Neural progenitor cell (in vitro differentiated cells): ENCODE data around the gene PPP1R9B. TPM values are rescaled to one million over a fixed set of nuclear protein-coding genes. Genes with fewer than 3 reads are reported as not detected.

Experiments used
- DNase-seq: peaks from one replicate; pipeline ENCODE4 v3.0.0-alpha.2; 2016; ENCODE audit warnings: low spot score
- H2AFZ ChIP-seq: fragments of 200-600 bp; sonication (generic); replicated peaks from 2 replicates; pipeline ENCODE4 v1.6.1; 2016; ENCODE audit warnings: antibody characterized with exemption
- H3F3A ChIP-seq: fragments of 200-600 bp; sonication (generic); 2 replicates; pipeline ENCODE4 v1.6.1; 2016; ENCODE audit warnings: antibody characterized with exemption, low read depth
- H3K27ac ChIP-seq: fragments of 200-600 bp; sonication (generic); 2 replicates; pipeline ENCODE4 v1.5.1; 2016; ENCODE audit warnings: mild to moderate bottlenecking
- H3K27me3 ChIP-seq: fragments of 200-600 bp; sonication (generic); 2 replicates; pipeline ENCODE4 v1.6.1; 2016; ENCODE audit warnings: mild to moderate bottlenecking, moderate library complexity
- H3K36me3 ChIP-seq: fragments of 200-600 bp; sonication (generic); 2 replicates; pipeline ENCODE4 v1.5.1; 2016
- H3K4me1 ChIP-seq: fragments of 200-600 bp; sonication (generic); 2 replicates; pipeline ENCODE4 v1.6.1; 2016; ENCODE audit warnings: mixed run types
- H3K4me2 ChIP-seq: fragments of 200-600 bp; sonication (generic); 2 replicates; pipeline ENCODE4 v1.6.1; 2016
- H3K4me3 ChIP-seq: fragments of 200-600 bp; sonication (generic); 2 replicates; pipeline ENCODE4 v1.5.1; 2016
- H3K79me2 ChIP-seq: fragments of 200-600 bp; sonication (generic); 2 replicates; pipeline ENCODE4 v1.6.1; 2016; ENCODE audit warnings: low read depth
- H3K9ac ChIP-seq: fragments of 200-600 bp; sonication (generic); 2 replicates; pipeline ENCODE4 v1.6.1; 2016
- H3K9me3 ChIP-seq: fragments of 200-600 bp; sonication (generic); 2 replicates; pipeline ENCODE4 v1.5.1; 2016; ENCODE audit warnings: low read depth
- H4K20me1 ChIP-seq: fragments of 200-600 bp; sonication (generic); 2 replicates; pipeline ENCODE4 v1.6.1; 2016; ENCODE audit warnings: low read depth
- H3K27ac Mint-ChIP-seq: 3 replicates; pipeline ENCODE4 v1.8.0; 2021; ENCODE audit warnings: mixed read lengths
- H3K27me3 Mint-ChIP-seq: 2 replicates; pipeline ENCODE4 v1.8.0; 2022; ENCODE audit warnings: low read depth, mild to moderate bottlenecking, inconsistent platforms, moderate library complexity, mixed read lengths; ENCODE audit not compliant: insufficient read depth
- H3K36me3 Mint-ChIP-seq: 3 replicates; pipeline ENCODE4 v1.8.0; 2021; ENCODE audit warnings: mixed read lengths
- H3K4me1 Mint-ChIP-seq: 3 replicates; pipeline ENCODE4 v1.8.0; 2021; ENCODE audit warnings: mixed read lengths
- H3K4me3 Mint-ChIP-seq: 3 replicates; pipeline ENCODE4 v1.8.0; 2021; ENCODE audit warnings: mild to moderate bottlenecking, moderate library complexity, mixed read lengths
- H3K9me3 Mint-ChIP-seq: 3 replicates; pipeline ENCODE4 v1.8.0; 2020; ENCODE audit warnings: mixed read lengths
- EZH2 ChIP-seq: fragments of 200-600 bp; sonication (generic); IDR thresholded peaks from 2 replicates; pipeline ENCODE4 v1.6.1; 2017; ENCODE audit warnings: antibody characterized with exemption, mild to moderate bottlenecking, moderate library complexity
- total RNA-seq: library from RNA; depleted of rRNA; stranded (reverse); fragments of >200 nt; gene quantifications from 2 replicates; pipeline ENCODE4 v1.2.3, GENCODE V29; 2015; ENCODE audit warnings: low replicate concordance
- TF ChIP-seq, protein P1 (sequence below): fragments of 200-600 bp; sonication (generic); IDR thresholded peaks from 2 replicates; pipeline ENCODE4 v1.5.1; 2017; ENCODE audit warnings: antibody characterized with exemption, mild to moderate bottlenecking

Gene PPP1R9B
- total RNA-seq, 1 donor from 2014 or later, result 12.0 TPM

GRCh38 chr17:50087246-50087911, 63.1 kb downstream of the PPP1R9B start:
- H3K9me3 ChIP-seq, result no peaks in the 10 kb centered on the region
- H3K4me1 ChIP-seq, result peaks cover 5% of the 10 kb centered on the region
- H4K20me1 ChIP-seq, result no peaks in the 10 kb centered on the region
- no peak overlapping the region for H3K9ac ChIP-seq
- H3F3A ChIP-seq, result peaks cover 16% of the 10 kb centered on the region
- H2AFZ ChIP-seq, result no peak overlapping the region
- no peak overlapping the region for H3K4me2 ChIP-seq
- H3K4me3 ChIP-seq, result no peak overlapping the region
- H3K27me3 ChIP-seq, result no peaks in the 10 kb centered on the region
- Mint-ChIP-seq H3K27ac (no peak overlapping the region), H3K9me3 (no peaks in the 10 kb centered on the region), H3K27me3 (peaks cover 11% of the 10 kb centered on the region), H3K4me1 (no peaks in the 10 kb centered on the region), H3K4me3 (no peak overlapping the region), H3K36me3 (no peaks in the 10 kb centered on the region)
- TF ChIP-seq, protein P1, sequence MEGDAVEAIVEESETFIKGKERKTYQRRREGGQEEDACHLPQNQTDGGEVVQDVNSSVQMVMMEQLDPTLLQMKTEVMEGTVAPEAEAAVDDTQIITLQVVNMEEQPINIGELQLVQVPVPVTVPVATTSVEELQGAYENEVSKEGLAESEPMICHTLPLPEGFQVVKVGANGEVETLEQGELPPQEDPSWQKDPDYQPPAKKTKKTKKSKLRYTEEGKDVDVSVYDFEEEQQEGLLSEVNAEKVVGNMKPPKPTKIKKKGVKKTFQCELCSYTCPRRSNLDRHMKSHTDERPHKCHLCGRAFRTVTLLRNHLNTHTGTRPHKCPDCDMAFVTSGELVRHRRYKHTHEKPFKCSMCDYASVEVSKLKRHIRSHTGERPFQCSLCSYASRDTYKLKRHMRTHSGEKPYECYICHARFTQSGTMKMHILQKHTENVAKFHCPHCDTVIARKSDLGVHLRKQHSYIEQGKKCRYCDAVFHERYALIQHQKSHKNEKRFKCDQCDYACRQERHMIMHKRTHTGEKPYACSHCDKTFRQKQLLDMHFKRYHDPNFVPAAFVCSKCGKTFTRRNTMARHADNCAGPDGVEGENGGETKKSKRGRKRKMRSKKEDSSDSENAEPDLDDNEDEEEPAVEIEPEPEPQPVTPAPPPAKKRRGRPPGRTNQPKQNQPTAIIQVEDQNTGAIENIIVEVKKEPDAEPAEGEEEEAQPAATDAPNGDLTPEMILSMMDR, result peak; percentile 96
- no peak for TF ChIP-seq EZH2
- H3K79me2 ChIP-seq, result no peaks in the 10 kb centered on the region
- peak; percentile 79 for DNase-seq
- no peak overlapping the region for H3K27ac ChIP-seq
- no peaks in the 10 kb centered on the region for H3K36me3 ChIP-seq

Other genes starting within 250 kb of the PPP1R9B start
- gene DLX4, start 181.5 kb downstream of the PPP1R9B start, total RNA-seq, result 0.53 TPM in 1 of 2 replicates, not detected in the other
- 0.04 and 0.87 TPM in 2 replicates for gene DLX3, start 155.5 kb downstream of the PPP1R9B start, total RNA-seq
- gene ITGA3, start 94.6 kb downstream of the PPP1R9B start, total RNA-seq, result 7.7 and 11.9 TPM in 2 replicates
- 12.6 and 17.3 TPM in 2 replicates for gene PDK2, start 55.3 kb downstream of the PPP1R9B start, total RNA-seq
- 8.7 and 27.9 TPM in 2 replicates for gene SAMD14, start 20.5 kb downstream of the PPP1R9B start, total RNA-seq
- 1.5 TPM in 1 of 2 replicates, not detected in the other for gene SGCA, start 15.3 kb upstream of the PPP1R9B start, total RNA-seq
- 1.1 and 4.2 TPM in 2 replicates for gene COL1A1, start 51.0 kb upstream of the PPP1R9B start, total RNA-seq
- gene TMEM92, start 123.8 kb upstream of the PPP1R9B start, total RNA-seq, result 1.8 and 4.4 TPM in 2 replicates
- gene XYLT2, start 195.4 kb upstream of the PPP1R9B start, total RNA-seq, result 12.2 and 33.0 TPM in 2 replicates
- 39.1 and 50.4 TPM in 2 replicates for gene MRPL27, start 222.5 kb upstream of the PPP1R9B start, total RNA-seq
- 26.6 and 31.3 TPM in 2 replicates for gene EME1, start 222.6 kb upstream of the PPP1R9B start, total RNA-seq
- gene LRRC59, start 246.8 kb upstream of the PPP1R9B start, total RNA-seq, result 57.0 and 63.8 TPM in 2 replicates